ENCODE measurements around the gene MRTFA.

- TF ChIP-seq CTCF (IDR thresholded peaks at IDR 0.05) (no peak), POLR2A (IDR thresholded peaks at IDR 0.05) (no peak)
These were observed 192.2 kb downstream of the MRTFA start for GRCh38 chr22:40444178-40444831.
